Esophagus muscularis mucosa (tissue), 4 donors: Measurements from ENCODE around the gene BBLN. TPM values are rescaled to one million over a fixed set of nuclear protein-coding genes. Genes with fewer than 3 reads are reported as not detected.
A peak's percentile ranks its signal among the peaks of the same experiment; 100 is the strongest.

Experiments used
- DNase-seq: peaks from one replicate; pipeline ENCODE4 v3.0.0-alpha.2; 2017; ENCODE audit errors: extremely low spot score
- H3K27ac ChIP-seq, 4 donors: fragments of 200-600 bp; sonication (generic); replicated peaks in 1 of 4; 1 replicate in 3 of 4; 2 replicates in 1 of 4; pipeline ENCODE4 v1.5.1; 2016 to 2019; ENCODE audit warnings: mild to moderate bottlenecking in 1 of 4
- H3K27me3 ChIP-seq, 4 donors: fragments of 200-600 bp; sonication (generic); one replicate each; pipeline versions ENCODE4 v1.5.1 to v1.6.0; 2016 to 2019
- H3K36me3 ChIP-seq, 4 donors: fragments of 200-600 bp; sonication (generic); one replicate each; pipeline ENCODE4 v1.5.1; 2016 to 2019
- H3K4me1 ChIP-seq, 4 donors: fragments of 200-600 bp; sonication (generic); one replicate each; pipeline ENCODE4 v1.5.1; 2016 to 2019
- H3K4me3 ChIP-seq, 4 donors: fragments of 200-600 bp; sonication (generic); 1 replicate in 2 of 4; 2 replicates in 2 of 4; pipeline ENCODE4 v1.5.1; 2016 to 2019; ENCODE audit warnings: mild to moderate bottlenecking in 4 of 4, moderate library complexity in 1 of 4
- H3K9me3 ChIP-seq, 4 donors: fragments of 200-600 bp; sonication (generic); 1 replicate in 3 of 4; 2 replicates in 1 of 4; pipeline ENCODE4 v1.5.1; 2016 to 2019
- CTCF ChIP-seq, 3 experiments: fragments of 200-600 bp in 2 of 3; fragments of 450-650 bp in 1 of 3; sonication (generic) in 2 of 3; IDR thresholded peaks; one replicate each; pipeline ENCODE4 v1.5.1; 2017 to 2019; ENCODE audit warnings: antibody characterized with exemption in 3 of 3, mild to moderate bottlenecking in 2 of 3, moderate library complexity in 1 of 3
- EP300 ChIP-seq: sonication (generic); formaldehyde crosslinking; IDR thresholded peaks from one replicate; pipeline ENCODE4 v1.6.1; 2017; ENCODE audit warnings: antibody characterized with exemption
- POLR2A ChIP-seq: fragments of 450-650 bp; IDR thresholded peaks from one replicate; pipeline ENCODE4 v1.6.1; 2017; ENCODE audit warnings: antibody characterized with exemption, moderate library complexity, mild to moderate bottlenecking, low read depth
- POLR2AphosphoS5 ChIP-seq, 2 donors: sonication (generic); formaldehyde crosslinking; IDR thresholded peaks; one replicate each; pipeline ENCODE4 v1.6.1; 2017; ENCODE audit warnings: antibody characterized with exemption in 2 of 2
- WGBS: methylation state at CpG from one replicate; pipeline ENCODE4 v1.1.5; 2018; 5-methylcytosine and 5-hydroxymethylcytosine counted together
- intact Hi-C: fragments of 100-400 bp; cut with DNase I; formaldehyde crosslinking; loops from one replicate; pipeline ENCODE4 v1.15.1; 2023
- total RNA-seq, 4 donors: library from RNA; depleted of rRNA; stranded (reverse); fragments of >200 nt; gene quantifications; one replicate each; pipeline versions ENCODE4 v1.1.0 to v1.2.1, GENCODE V29; 2016

Gene BBLN
- total RNA-seq, 4 donors from 2014 or later, result 132 to 213 (median 148) TPM

DNA sequence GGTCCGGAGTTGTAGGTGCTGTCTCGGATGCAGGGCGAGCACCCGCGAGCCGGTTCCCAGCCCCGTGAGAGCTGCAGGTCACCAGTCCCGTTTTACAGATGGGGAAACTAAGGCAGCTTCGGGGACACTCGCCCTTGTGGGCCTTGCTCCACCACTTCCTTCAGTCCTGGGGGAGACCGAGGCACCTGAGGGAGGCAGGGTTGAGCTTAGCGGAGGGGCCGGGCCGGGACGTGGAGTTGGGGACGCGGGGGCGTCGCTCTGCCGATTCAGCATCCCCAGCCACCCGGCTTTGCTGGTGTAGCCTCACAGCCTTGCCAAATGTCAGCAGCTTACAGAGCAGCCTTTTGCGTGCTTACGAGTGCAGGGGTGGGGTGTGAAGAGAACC lies 530 bp downstream of the BBLN start:
- TF ChIP-seq EP300 (no peak), POLR2A (no peak), POLR2AphosphoS5 (IDR thresholded peaks at IDR 0.05) (no peak), CTCF (IDR thresholded peaks at IDR 0.05) (no peak)
- Histone ChIP-seq H3K36me3 (peaks cover 2 to 34% (median 28%) of the 10 kb centered on the region in 4 donors), H3K27me3 (no peaks in the 10 kb centered on the region), H3K27ac (peak overlapping the region; percentile 71 to 83 (median 77)), H3K4me1 (peaks cover 20 to 29% (median 22%) of the 10 kb centered on the region in 4 donors), H3K9me3 (no peaks in the 10 kb centered on the region), H3K4me3 (peak overlapping the region; percentile 74 to 84 (median 77))
- no peak for DNase-seq
- intact Hi-C loops, result no loop called here
- WGBS, result 1% methylated on average over 12 of the region's 23 CpGs

DNA sequence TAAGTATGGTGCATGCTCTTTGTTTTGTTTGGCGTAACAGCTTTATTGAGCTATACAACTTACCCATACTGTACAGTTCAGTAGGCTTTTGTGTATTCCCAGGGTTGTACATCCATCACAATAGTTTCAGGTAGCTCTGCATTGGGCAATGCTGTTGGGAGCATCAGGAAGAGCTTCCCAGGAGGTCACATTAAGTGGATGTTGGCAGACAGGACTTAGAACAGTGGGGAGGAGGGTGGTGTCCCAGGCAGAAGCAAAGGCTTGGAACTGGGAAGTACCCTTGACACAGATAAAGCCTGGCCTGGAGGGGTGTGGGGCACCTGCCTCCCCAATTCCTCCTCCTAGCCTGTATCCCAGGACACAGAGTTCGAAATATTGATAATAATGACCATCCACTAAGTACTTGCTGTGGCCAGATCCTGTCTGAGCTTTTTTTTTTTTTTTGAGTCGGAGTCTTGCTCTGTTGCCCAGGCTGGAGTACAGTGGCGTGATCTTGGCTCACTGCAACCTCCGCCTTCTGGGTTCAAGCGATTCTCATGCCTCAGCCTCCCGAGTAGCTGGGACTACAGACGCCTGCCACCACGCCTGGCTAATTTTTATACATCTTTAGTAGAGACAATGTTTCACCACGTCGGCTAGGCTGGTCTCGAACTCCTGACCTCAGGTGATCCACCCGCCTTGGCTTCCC lies 1.3 kb downstream of the BBLN start:
- H3K27ac ChIP-seq, result no peak overlapping the region
- 90% methylated on average over 13 of the region's 13 CpGs for WGBS
- intact Hi-C loops, result no loop called here
- no peak overlapping the region for H3K4me3 ChIP-seq
- peaks cover 20 to 29% (median 22%) of the 10 kb centered on the region in 4 donors for H3K4me1 ChIP-seq
- H3K9me3 ChIP-seq, result no peaks in the 10 kb centered on the region
- no peaks in the 10 kb centered on the region for H3K27me3 ChIP-seq
- no peak for TF ChIP-seq POLR2A
- TF ChIP-seq EP300, result no peak
- TF ChIP-seq CTCF (IDR thresholded peaks at IDR 0.05), result no peak
- TF ChIP-seq POLR2AphosphoS5 (IDR thresholded peaks at IDR 0.05), result no peak
- peaks cover 10 to 41% (median 36%) of the 10 kb centered on the region in 4 donors for H3K36me3 ChIP-seq
- DNase-seq, result no peak

DNA sequence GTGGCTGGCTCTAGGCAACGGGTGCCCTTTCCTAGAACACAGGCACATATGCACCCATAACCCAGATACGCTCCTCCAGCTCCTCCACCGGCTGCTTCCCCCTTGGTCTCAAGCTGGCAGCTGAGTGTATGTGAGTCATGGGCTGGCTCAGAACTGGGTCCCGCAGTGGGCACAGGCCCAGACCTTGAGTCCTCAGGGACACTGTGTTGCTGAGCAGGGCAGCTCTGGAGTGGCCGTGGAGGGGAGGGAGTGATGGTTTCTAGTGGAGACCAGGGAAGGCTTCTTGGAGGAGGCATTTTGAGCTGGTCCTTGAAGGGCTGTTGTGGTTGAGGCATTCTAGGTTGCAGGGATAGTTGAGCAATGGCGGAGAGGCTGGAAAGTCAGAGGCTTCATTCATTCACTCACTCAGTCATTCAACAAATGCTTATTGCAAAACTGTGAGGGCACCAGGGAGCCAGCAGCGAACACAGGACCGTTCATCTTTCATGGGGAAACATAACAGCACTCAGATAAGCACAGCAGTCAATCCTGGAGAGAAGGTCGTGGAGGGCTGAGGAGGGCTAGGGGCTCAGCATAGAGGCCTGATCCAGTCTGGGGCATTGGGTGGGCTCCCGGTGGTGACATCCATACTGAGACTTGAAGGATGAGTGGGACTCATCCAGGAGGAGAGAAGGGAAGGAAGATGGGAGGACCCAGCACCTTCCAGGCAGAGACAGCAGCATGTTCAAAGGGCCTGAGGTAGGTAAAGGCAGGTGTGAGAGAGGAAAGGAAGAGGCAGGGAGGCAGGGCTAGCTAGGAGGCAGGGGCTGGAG lies 2.4 kb downstream of the BBLN start:
- no peak for TF ChIP-seq CTCF (IDR thresholded peaks at IDR 0.05)
- no peak for TF ChIP-seq POLR2A
- no peak for TF ChIP-seq EP300
- H3K9me3 ChIP-seq, result no peaks in the 10 kb centered on the region
- no peaks in the 10 kb centered on the region for H3K27me3 ChIP-seq
- H3K27ac ChIP-seq, result no peak overlapping the region
- peaks cover 20 to 29% (median 22%) of the 10 kb centered on the region in 4 donors for H3K4me1 ChIP-seq
- no peak overlapping the region for H3K4me3 ChIP-seq
- intact Hi-C loops, result no loop called here
- WGBS, result 90% methylated on average over 9 of the region's 10 CpGs
- DNase-seq, result no peak
- H3K36me3 ChIP-seq, result peaks cover 21 to 52% (median 47%) of the 10 kb centered on the region in 4 donors

GRCh38 chr9:128163027-128163515 lies 3.0 kb downstream of the BBLN start:
- TF ChIP-seq CTCF (IDR thresholded peaks at IDR 0.05) (no peak), EP300 (no peak), POLR2AphosphoS5 (IDR thresholded peaks at IDR 0.05) (no peak), POLR2A (no peak)
- Histone ChIP-seq H3K4me3 (no peak overlapping the region), H3K27ac (no peak overlapping the region), H3K36me3 (peaks cover 27 to 58% (median 53%) of the 10 kb centered on the region in 4 donors), H3K9me3 (no peaks in the 10 kb centered on the region), H3K4me1 (peaks cover 20 to 29% (median 22%) of the 10 kb centered on the region in 4 donors), H3K27me3 (no peaks in the 10 kb centered on the region)
- 78% methylated on average over 5 of the region's 6 CpGs for WGBS
- intact Hi-C loops, result no loop called here
- no peak for DNase-seq
